IPS DF 6.9 (cell line): Measurements from ENCODE around the gene NAT8L.

ENCODE experiments used
- DNase-seq: peaks from one replicate; pipeline ENCODE4 v3.0.0-alpha.2; 2013; ENCODE audit warnings: low read depth, low spot score
- H3K27ac ChIP-seq: one replicate; pipeline ENCODE4 v1.5.1; 2013; ENCODE audit warnings: low read length, control low read depth
- H3K27me3 ChIP-seq: 2 replicates; pipeline ENCODE4 v1.6.1; 2013; ENCODE audit warnings: mild to moderate bottlenecking, low read length; ENCODE audit not compliant: control insufficient read depth, insufficient read depth
- H3K36me3 ChIP-seq: 2 replicates; pipeline ENCODE4 v1.6.1; 2013; ENCODE audit warnings: low read length; ENCODE audit not compliant: control insufficient read depth, insufficient read depth
- H3K4me1 ChIP-seq: 2 replicates; pipeline ENCODE4 v1.6.1; 2013; ENCODE audit warnings: low read length; ENCODE audit not compliant: control insufficient read depth, insufficient read depth
- H3K4me3 ChIP-seq: 2 replicates; pipeline ENCODE4 v1.5.1; 2013; ENCODE audit warnings: mild to moderate bottlenecking, low read length
- H3K9me3 ChIP-seq: 2 replicates; pipeline ENCODE4 v1.6.1; 2013; ENCODE audit warnings: low read length, inconsistent platforms; ENCODE audit not compliant: control insufficient read depth, insufficient read depth
- WGBS: extraction: QIAGEN DNeasy Blood & Tissue Kit; methylation state at CpG from one replicate; pipeline ENCODE4 v1.1.7; 2013; ENCODE audit warnings: mixed read lengths, missing lambda C conversion rate; ENCODE audit not compliant: insufficient read length, insufficient coverage; 5-methylcytosine and 5-hydroxymethylcytosine counted together

NAT8L gene

GRCh38 chr4:2070421-2071251 is 11.5 kb downstream of the NAT8L start:
- DNase-seq = no peak
- Histone ChIP-seq H3K4me3 (no peak overlapping the region), H3K27me3 (no peaks in the 10 kb centered on the region), H3K27ac (no peak overlapping the region), H3K9me3 (no peaks in the 10 kb centered on the region), H3K4me1 (peaks cover 11% of the 10 kb centered on the region), H3K36me3 (no peaks in the 10 kb centered on the region; the same call in 1 of the 2 replicates)
- WGBS = no CpG with 5 or more reads among the region's 22 CpGs

GRCh38 chr4:2071252-2071911 is 12.3 kb downstream of the NAT8L start:
- H3K36me3 ChIP-seq = no peaks in the 10 kb centered on the region; the same call in 1 of the 2 replicates
- WGBS = no CpG with 5 or more reads among the region's 16 CpGs
- H3K27me3 ChIP-seq = no peaks in the 10 kb centered on the region
- H3K27ac ChIP-seq = no peak overlapping the region
- no peak for DNase-seq
- no peaks in the 10 kb centered on the region for H3K9me3 ChIP-seq
- peaks cover 11% of the 10 kb centered on the region for H3K4me1 ChIP-seq
- no peak overlapping the region for H3K4me3 ChIP-seq

- WGBS = no CpG with 5 or more reads among the region's 28 CpGs
- Histone ChIP-seq H3K4me3 (no peak overlapping the region), H3K36me3 (no peaks in the 10 kb centered on the region; the same call in 1 of the 2 replicates), H3K4me1 (peaks cover 11% of the 10 kb centered on the region), H3K27ac (no peak overlapping the region), H3K27me3 (no peaks in the 10 kb centered on the region), H3K9me3 (no peaks in the 10 kb centered on the region)
- DNase-seq = no peak
These were observed 13.1 kb downstream of the NAT8L start for GRCh38 chr4:2071912-2072867.

- H3K27me3 ChIP-seq = no peaks in the 10 kb centered on the region
- no CpG with 5 or more reads among the region's 20 CpGs for WGBS
- no peak overlapping the region for H3K4me3 ChIP-seq
- H3K27ac ChIP-seq = no peak overlapping the region
- no peaks in the 10 kb centered on the region for H3K9me3 ChIP-seq
- no peak for DNase-seq
- H3K36me3 ChIP-seq = no peaks in the 10 kb centered on the region; the same call in 1 of the 2 replicates
- H3K4me1 ChIP-seq = peaks cover 11% of the 10 kb centered on the region
These were observed 14.1 kb downstream of the NAT8L start for GRCh38 chr4:2072971-2073807.

GRCh38 chr4:2073808-2074481 is 14.8 kb downstream of the NAT8L start:
- WGBS = no CpG with 5 or more reads among the region's 20 CpGs
- peaks cover 11% of the 10 kb centered on the region for H3K4me1 ChIP-seq

GRCh38 chr4:2074588-2074987 is 15.5 kb downstream of the NAT8L start:
- Histone ChIP-seq H3K4me1 (peaks cover 9% of the 10 kb centered on the region), H3K27me3 (no peaks in the 10 kb centered on the region), H3K4me3 (no peak overlapping the region), H3K9me3 (no peaks in the 10 kb centered on the region), H3K36me3 (no peaks in the 10 kb centered on the region; the same call in 1 of the 2 replicates), H3K27ac (no peak overlapping the region)
- WGBS = no CpG with 5 or more reads among the region's 11 CpGs
- no peak for DNase-seq

More at GRCh38 chr4:2073808-2074481, 14.8 kb downstream of the NAT8L start:
- no peak for DNase-seq
- no peak overlapping the region for H3K27ac ChIP-seq
- no peaks in the 10 kb centered on the region for H3K27me3 ChIP-seq
- H3K36me3 ChIP-seq = no peaks in the 10 kb centered on the region; the same call in 1 of the 2 replicates
- no peak overlapping the region for H3K4me3 ChIP-seq
- no peaks in the 10 kb centered on the region for H3K9me3 ChIP-seq

- H3K27ac ChIP-seq = no peak overlapping the region
- no peak for DNase-seq
- no peaks in the 10 kb centered on the region for H3K9me3 ChIP-seq
- no CpG with 5 or more reads among the region's 12 CpGs for WGBS
- H3K4me3 ChIP-seq = no peak overlapping the region
- no peaks in the 10 kb centered on the region for H3K27me3 ChIP-seq
- H3K36me3 ChIP-seq = no peaks in the 10 kb centered on the region; the same call in 1 of the 2 replicates
- peaks cover 9% of the 10 kb centered on the region for H3K4me1 ChIP-seq
These were observed 16.3 kb downstream of the NAT8L start for GRCh38 chr4:2075171-2075986.

- no CpG with 5 or more reads among the region's 31 CpGs for WGBS
- DNase-seq = no peak
- peaks cover 7% of the 10 kb centered on the region for H3K4me1 ChIP-seq
These were observed 17.1 kb downstream of the NAT8L start for GRCh38 chr4:2075987-2076907.

More at GRCh38 chr4:2075987-2076907, 17.1 kb downstream of the NAT8L start:
- H3K4me3 ChIP-seq = no peak overlapping the region
- no peaks in the 10 kb centered on the region for H3K9me3 ChIP-seq
- H3K27me3 ChIP-seq = no peaks in the 10 kb centered on the region
- no peak overlapping the region for H3K27ac ChIP-seq
- no peaks in the 10 kb centered on the region; the same call in 1 of the 2 replicates for H3K36me3 ChIP-seq
